CD1c-positive myeloid dendritic cell (primary cell): ENCODE data around the gene SAMMSON.

Source experiments
- DNase-seq: peaks from one replicate; pipeline ENCODE4 v3.0.0-alpha.2; 2016; ENCODE audit errors: extremely low spot score

The SAMMSON gene

GRCh38 chr3:70011582-70011981 is 12.0 kb downstream of the SAMMSON start:
- DNase-seq = no peak

DNA sequence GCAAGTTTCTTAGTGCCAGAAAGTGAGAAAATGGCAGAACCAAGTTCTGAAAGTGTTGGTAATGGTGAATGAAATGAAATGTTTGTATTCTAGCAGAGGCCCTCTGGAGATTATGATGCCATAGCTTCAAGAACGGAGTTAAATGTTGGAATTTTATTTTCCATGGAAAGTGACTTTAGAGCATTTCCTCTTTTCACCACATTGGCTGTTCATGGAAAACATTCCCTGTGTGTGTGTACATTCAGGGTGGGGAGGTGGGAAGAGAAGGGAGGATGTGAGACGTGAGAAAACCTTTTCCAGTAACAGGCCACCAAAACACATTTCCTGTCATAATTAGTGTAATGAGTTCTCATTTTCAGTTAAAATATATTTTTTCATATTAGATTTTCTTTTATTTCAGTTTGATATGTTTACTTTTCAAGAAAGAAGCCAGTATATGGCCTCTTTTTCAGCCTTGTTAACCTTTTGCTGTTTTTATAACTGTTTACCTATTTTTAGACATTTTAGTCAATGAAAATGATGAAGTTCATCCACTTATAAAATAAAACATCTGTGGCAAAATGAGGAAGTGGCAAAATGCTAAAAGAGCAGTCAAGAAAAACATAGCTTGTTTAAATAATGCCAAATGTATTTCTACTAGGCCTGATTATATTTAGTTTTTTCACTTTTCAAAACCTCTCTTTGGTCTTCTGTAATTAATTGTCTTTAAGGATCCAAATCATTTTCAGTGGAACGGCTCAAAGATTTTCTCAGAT is 21.6 kb downstream of the SAMMSON start:
- DNase-seq = no peak

- no peak for DNase-seq
These were observed 28.8 kb downstream of the SAMMSON start for GRCh38 chr3:70028361-70028760.

DNA sequence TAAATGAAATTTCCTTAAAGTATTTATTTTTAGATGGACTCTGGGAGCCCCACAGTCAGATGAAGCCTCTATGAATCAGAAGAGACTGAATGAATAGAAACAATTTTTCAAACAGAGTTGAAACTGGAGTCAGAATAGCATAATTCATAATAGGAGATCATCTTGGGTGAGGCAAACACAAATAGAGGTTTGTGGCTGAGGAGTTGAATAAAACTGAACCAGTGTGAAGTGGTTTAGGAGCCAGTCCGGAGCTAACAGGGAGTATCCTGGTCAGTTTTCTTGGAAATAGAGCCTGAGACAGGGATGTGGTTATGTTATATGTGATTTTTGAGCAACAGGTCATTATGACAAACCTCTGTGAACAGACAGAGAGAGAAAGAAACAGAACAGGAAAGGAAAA is 39.2 kb downstream of the SAMMSON start:
- DNase-seq = no peak

DNA sequence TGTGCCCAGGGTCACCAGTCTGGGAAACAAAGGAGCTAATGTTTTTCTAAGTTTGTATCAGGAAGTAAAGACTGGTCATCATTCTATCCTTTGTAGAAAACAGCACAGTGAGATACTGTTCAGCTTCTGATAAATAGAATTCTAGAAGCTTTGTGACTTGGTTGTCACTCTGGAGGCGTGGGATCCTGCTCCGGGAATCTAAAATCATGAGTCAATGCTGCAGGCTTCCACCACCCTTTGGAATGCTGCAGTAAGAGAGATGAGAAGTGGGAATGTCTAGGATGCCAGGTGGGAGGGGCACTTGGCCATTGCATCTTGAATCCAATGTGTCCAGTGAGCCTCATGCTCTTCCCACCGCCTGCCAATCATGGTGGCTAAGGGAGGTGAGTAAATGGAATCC is 40.9 kb downstream of the SAMMSON start:
- DNase-seq = no peak

DNA sequence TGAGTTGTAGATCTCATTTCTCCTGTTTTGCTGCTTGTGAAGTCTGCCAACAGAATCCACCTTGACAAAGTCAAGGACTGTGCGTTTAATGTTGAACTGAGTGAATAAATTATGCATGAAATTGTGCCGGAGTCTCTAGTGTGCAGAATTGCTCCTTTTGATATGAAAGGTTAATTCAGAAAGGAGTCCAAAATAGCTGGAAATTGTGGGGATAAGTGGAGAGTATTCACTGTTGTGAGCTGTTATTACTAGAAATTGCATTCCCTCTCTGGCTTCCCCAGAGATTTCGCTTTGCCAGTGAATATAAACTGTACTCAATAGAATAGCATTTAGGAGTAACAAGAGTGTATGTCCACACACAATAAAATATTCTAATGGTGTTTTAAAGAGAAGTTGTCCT is 43.1 kb downstream of the SAMMSON start:
- DNase-seq = no peak

- DNase-seq = no peak
These were observed 50.2 kb downstream of the SAMMSON start for GRCh38 chr3:70049761-70050160.

GRCh38 chr3:70053293-70053692 is 53.8 kb downstream of the SAMMSON start:
- peak; percentile 44 for DNase-seq

DNA sequence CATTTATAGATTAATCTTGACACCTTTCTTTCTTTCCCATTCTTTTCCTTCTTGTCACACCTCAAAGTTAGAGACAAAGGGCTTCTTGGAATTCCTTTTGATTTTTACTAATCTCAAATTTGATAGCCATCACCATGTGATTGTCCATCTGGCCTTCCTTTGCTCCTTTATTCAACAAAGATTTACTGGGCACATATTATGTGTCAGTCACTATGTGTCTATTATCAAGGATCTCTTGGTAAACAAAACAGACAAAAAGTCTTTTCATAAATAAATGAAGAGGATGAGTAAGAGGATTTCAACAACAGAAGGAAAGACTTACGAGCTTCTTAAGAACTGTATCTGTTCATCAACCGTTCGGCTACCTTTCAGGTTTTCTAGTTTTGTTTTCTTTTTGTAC is 56.5 kb downstream of the SAMMSON start:
- no peak for DNase-seq

GRCh38 chr3:70057426-70057825 is 57.9 kb downstream of the SAMMSON start:
- DNase-seq = no peak

GRCh38 chr3:70061096-70061495 is 61.6 kb downstream of the SAMMSON start:
- no peak for DNase-seq

- DNase-seq = peak; percentile 42
These were observed 64.8 kb downstream of the SAMMSON start for GRCh38 chr3:70064194-70064779.

- DNase-seq = no peak
These were observed 66.2 kb downstream of the SAMMSON start for GRCh38 chr3:70065696-70066253.

DNA sequence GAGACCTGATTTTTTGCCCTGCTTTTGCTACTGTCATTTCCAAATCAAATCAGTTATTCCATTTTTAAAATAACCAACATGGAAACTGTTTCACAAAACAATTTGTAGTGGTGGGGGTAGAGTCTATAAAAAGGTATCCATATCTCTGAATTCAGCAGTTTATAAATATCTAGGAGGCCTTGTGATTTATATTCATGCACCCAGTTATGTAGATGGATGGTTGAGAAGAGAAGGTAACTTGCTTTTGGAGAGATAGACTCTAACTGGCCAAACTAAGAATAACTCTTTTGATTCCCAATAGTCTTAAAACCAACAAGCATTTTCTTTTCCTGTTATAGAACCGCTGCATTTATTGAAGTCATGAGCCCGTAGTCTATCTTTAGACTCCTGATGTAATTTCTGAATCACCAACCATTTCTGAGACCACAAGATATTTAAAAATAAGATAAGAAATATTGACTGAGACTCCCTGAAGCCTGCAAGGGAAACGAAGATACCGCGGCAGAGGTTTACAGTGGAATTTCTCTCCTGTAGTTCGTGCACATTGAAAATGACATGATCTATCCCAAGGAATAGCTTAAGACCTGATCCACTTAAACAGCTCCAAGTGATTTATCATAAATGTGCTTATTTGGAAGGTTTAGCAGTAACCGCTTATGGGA is 68.5 kb downstream of the SAMMSON start:
- no peak for DNase-seq

- DNase-seq = no peak
These were observed 70.0 kb downstream of the SAMMSON start for GRCh38 chr3:70069557-70069956.

DNA sequence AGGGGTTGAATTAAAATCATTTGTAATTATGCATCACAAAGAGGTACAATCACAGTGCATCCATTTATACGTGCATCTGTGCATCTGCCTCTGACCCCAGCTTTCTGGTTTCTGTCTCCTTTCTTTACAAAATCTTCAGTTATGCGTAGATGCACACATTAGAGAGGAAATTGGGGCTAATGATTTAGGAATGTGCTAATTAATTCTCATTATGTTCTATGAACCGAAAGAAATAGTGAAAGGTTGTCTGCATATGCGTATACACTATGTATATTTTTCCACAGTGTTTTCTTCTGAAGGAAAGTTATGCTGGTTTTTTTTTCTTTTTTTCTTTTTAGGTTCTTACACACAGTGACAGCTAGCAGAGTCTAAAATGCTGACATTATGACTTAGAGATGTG is 71.6 kb downstream of the SAMMSON start:
- DNase-seq = no peak

GRCh38 chr3:70072180-70072579 is 72.6 kb downstream of the SAMMSON start:
- no peak for DNase-seq

DNA sequence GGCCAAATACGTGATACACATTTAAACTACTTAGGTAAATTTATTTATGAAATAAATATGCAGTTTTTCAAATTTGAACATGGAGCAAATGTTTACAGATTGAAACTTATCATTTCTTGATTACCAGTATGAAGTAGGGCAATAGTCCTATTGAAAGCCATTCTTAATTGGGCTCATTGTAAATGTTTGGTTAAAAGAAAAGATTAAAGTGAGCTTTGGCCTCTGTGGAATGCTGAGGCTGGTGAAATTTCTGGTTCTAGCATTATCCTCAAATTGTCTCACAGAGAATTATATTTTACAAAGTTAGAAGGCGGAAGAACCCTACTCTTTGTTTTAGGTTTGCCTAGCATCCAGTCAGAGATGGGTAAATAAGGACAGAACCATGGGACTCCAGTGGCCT is 73.2 kb downstream of the SAMMSON start:
- DNase-seq = no peak

DNA sequence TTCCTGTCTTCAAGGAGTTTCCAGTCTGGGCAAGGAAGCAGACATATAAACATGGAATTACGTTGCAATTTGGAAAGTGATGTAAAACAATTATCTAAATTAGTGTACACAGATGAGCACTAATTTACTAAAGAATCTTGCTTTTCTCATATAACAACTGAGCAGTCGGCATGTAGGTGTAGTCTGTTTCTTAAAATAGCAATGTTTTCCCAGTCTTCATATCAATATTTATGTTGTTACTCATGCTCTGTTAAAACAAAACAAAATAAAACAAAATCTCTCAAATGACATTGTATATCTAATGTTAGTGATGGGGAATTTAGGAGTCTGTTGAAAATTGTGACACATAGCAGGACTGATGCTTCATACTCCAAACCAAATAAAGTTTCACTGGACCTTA is 75.6 kb downstream of the SAMMSON start:
- no peak for DNase-seq

DNA sequence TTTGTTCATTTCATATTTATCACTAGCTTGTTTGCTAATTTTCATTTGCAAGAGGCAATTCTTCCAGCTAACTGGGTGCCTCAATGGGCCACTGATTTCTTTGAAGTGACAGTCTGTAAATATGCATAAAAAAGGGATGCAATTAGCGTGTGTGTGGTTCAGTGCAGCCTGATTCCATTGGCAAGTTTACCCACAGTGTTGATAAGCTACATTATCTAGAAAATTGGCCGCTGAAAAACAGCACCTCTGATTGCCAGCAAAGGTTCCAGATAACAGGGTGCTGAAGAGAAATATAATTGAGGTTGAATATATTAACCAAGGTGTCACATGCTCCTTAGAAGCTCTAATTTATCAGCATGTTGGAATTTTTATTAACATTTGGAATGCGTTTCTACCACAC is 76.9 kb downstream of the SAMMSON start:
- no peak for DNase-seq

DNA sequence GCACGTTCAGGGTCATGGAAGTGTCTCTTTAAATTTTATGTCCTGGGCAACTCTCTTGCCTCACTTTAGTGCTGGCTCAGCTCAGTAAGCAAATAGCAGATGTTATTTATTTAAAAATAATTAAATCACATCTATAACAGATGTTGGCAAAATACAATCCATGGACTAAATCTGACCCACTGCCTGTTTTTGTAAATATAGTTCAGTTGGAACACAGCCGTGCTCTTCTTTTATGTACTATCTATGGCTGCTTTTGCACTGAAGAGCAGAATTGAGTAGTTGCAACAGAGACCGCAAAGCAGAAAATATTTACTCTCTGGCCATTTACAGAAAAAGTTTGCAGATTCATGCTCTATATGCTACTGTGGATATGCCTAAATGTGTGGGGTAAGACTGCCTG is 79.2 kb downstream of the SAMMSON start:
- DNase-seq = no peak

- DNase-seq = peak; percentile 13
These were observed 86.1 kb downstream of the SAMMSON start for GRCh38 chr3:70085613-70086012.

- DNase-seq = no peak
These were observed 86.8 kb downstream of the SAMMSON start for GRCh38 chr3:70086336-70086735.
